GM10266 (cell line): ENCODE measurements around the gene RERE.
A peak's percentile ranks its signal among the peaks of the same experiment; 100 is the strongest.

Experiments
- DNase-seq: peaks from one replicate; pipeline ENCODE4 v3.0.0; 2012; ENCODE audit errors: extremely low spot score
- TF ChIP-seq, protein P1 (sequence below): IDR thresholded peaks from 2 replicates; pipeline ENCODE4 v1.5.1; 2012; ENCODE audit warnings: mild to moderate bottlenecking, low read depth; ENCODE audit not compliant: control insufficient read depth, insufficient read depth; ENCODE audit errors: missing control alignments

The RERE gene

DNA sequence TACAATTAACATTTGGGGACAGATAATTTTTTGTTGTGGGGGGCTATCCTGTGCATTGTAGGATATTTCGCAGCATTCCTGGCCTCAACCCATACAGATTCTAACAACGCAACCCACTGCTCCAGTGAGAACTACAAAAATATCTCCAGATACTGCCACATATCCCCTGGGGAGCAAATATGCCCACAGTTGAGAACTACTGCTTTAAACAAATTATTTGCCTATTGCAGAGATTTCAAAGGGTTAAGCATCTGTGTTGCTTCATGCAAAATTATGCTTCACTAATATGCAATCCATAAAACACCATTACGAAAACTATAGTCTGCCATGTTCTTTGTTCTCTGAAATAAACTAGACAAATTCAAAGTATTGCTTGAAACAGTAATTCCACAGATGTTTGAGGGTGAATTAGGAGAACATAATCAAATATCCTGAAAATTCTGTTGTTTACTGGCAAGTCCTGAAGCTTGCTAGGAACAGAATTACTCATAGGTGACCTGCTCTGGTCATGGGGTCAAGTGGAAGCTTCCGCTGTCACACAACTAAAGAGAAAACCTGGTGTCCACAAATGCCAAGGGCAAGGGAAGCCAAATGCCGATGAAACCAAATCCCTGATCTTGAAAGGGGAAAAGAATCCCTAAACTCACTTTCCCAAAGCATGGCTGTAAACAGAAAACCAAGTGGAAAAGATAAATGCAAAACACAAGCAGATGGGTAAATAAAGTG lies 149.4 kb downstream of the RERE start:
- DNase-seq, result no peak
- TF ChIP-seq, protein P1, sequence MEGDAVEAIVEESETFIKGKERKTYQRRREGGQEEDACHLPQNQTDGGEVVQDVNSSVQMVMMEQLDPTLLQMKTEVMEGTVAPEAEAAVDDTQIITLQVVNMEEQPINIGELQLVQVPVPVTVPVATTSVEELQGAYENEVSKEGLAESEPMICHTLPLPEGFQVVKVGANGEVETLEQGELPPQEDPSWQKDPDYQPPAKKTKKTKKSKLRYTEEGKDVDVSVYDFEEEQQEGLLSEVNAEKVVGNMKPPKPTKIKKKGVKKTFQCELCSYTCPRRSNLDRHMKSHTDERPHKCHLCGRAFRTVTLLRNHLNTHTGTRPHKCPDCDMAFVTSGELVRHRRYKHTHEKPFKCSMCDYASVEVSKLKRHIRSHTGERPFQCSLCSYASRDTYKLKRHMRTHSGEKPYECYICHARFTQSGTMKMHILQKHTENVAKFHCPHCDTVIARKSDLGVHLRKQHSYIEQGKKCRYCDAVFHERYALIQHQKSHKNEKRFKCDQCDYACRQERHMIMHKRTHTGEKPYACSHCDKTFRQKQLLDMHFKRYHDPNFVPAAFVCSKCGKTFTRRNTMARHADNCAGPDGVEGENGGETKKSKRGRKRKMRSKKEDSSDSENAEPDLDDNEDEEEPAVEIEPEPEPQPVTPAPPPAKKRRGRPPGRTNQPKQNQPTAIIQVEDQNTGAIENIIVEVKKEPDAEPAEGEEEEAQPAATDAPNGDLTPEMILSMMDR, result no peak

GRCh38 chr1:8666389-8667167 lies 150.9 kb downstream of the RERE start:
- TF ChIP-seq, protein P1, result no peak
- DNase-seq, result no peak

DNA sequence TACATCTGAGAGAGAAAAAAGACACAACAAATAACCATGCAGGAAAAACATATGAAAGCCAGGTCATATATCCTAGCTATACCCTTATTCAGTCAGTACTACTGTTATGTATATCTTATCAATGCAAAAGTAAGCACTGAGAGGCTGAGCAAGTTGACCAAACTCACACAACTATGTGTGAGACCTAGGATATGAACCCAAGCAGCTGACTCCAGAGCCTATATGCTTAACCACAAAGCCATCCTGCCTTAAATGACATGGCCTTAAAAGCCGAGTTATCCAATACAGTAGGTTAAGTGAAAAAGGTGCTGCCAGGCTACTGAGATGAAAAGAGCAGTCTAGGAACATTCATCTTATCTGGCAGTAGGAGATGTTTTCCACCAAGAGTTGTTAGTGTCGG lies 151.6 kb downstream of the RERE start:
- TF ChIP-seq, protein P1, result no peak
- no peak for DNase-seq

- DNase-seq, result no peak
- TF ChIP-seq, protein P1, result no peak
Observed at GRCh38 chr1:8664887-8665286, 152.6 kb downstream of the RERE start.

GRCh38 chr1:8663915-8664329 lies 153.5 kb downstream of the RERE start:
- DNase-seq, result peak; percentile 43
- TF ChIP-seq, protein P1, result no peak

DNA sequence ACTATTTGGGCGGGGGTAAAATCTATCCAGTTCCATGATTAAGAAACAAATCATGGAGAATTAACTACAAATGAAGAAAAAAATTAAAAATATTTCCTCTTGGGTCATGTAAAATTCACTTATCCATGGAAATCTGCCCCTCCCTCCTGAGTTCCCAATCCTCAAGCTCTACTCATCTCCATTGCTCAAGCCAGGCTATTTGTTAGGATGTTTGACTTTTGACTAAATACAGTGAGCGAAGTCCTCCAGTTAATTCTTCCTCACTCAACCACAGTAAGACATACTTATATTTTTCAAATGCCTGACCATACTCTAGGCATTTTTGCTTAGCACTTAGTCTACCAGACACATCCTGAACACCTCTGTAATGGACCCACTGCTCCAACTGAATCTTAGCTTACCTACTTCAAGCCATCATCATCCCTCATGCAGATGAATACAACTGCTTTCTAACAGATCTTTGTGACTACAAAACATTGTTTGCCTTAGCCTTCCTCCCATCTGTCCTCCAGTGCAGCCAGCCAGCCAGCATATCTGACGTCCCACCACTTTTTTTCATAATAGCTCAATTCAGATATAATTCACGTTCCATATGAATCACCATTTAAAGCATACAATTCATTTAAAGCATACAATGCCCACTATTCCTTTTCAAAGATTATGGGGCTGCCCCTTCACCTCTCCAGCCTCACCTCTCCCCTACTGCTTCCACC lies 154.2 kb downstream of the RERE start:
- TF ChIP-seq, protein P1, result no peak
- DNase-seq, result no peak
